ENCODE data around the gene FGGY. TPM values are rescaled to one million over a fixed set of nuclear protein-coding genes. Genes with fewer than 3 reads are reported as not detected.
"Not testable (repeated sequence)": the region's sequence is repeated elsewhere in the genome, so short reads cannot be mapped to it uniquely, and the experiment has no call there.

Gene FGGY
- total and polyA plus RNA-seq, 11 donors, result 7.2 to 42.9 (median 32.0) TPM

DNA sequence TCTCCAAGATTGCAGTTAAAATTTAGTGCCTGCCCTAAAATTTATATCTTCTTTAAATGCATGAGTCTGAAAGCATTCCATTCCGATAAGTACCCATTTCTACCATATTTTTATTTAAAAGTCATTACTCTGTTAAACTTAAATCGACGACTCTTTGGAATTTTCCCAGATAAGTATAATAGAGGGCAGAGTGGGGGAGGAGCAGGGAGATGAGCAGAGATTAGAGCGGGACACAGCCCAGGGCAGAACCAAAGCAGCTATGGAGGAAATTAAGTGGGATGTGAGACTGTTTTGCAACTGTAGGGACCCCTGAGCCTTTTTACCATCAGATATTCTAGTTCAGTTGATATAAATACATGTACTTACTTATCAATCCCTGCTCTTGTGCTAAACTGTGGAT, 257.9 kb downstream of the FGGY start:
- H3K9me3 ChIP-seq, result peaks cover 0 to 20% (median 4%) of the 10 kb centered on the region in 12 donors
- no peak for TF ChIP-seq POLR2A (IDR thresholded peaks at IDR 0.05)
- TF ChIP-seq, protein P1, sequence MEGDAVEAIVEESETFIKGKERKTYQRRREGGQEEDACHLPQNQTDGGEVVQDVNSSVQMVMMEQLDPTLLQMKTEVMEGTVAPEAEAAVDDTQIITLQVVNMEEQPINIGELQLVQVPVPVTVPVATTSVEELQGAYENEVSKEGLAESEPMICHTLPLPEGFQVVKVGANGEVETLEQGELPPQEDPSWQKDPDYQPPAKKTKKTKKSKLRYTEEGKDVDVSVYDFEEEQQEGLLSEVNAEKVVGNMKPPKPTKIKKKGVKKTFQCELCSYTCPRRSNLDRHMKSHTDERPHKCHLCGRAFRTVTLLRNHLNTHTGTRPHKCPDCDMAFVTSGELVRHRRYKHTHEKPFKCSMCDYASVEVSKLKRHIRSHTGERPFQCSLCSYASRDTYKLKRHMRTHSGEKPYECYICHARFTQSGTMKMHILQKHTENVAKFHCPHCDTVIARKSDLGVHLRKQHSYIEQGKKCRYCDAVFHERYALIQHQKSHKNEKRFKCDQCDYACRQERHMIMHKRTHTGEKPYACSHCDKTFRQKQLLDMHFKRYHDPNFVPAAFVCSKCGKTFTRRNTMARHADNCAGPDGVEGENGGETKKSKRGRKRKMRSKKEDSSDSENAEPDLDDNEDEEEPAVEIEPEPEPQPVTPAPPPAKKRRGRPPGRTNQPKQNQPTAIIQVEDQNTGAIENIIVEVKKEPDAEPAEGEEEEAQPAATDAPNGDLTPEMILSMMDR (IDR thresholded peaks at IDR 0.05), result no peak
- H3K36me3 ChIP-seq, result peaks cover 0 to 12% (median 0%) of the 10 kb centered on the region in 9 donors
- H3K4me3 ChIP-seq, result no peak overlapping the region
- intact Hi-C loops (cut with DNase I), result no loop called here
- peaks cover 0 to 11% (median 0%) of the 10 kb centered on the region in 12 donors for H3K4me1 ChIP-seq
- DNase-seq, result no peak
- 78 to 85% (median 82%) methylated on average over 4 of the region's 4 CpGs for WGBS, 4 donors
- H3K27me3 ChIP-seq, result no peaks in the 10 kb centered on the region
- no peak overlapping the region for H3K27ac ChIP-seq
- ATAC-seq, result no peak

GRCh38 chr1:59556398-59556797, 259.5 kb downstream of the FGGY start:
- DNase-seq (no peak), ATAC-seq (no peak)
- no peaks in the 10 kb centered on the region for H3K4me1 ChIP-seq
- 97 to 100% (median 98%) methylated on average over 1 of the region's 1 CpG for WGBS, 4 donors
- TF ChIP-seq POLR2A (IDR thresholded peaks at IDR 0.05), result no peak
- no peaks in the 10 kb centered on the region for H3K27me3 ChIP-seq
- no peak overlapping the region for H3K27ac ChIP-seq
- no peak overlapping the region for H3K4me3 ChIP-seq
- intact Hi-C loops (cut with DNase I), result no loop called here
- peaks cover 0 to 12% (median 0%) of the 10 kb centered on the region in 9 donors for H3K36me3 ChIP-seq
- H3K9me3 ChIP-seq, result peaks cover 0 to 20% (median 4%) of the 10 kb centered on the region in 12 donors

GRCh38 chr1:59556802-59557548, 260.1 kb downstream of the FGGY start:
- no peak for ATAC-seq
- Histone ChIP-seq H3K9me3 (peaks cover 0 to 20% (median 4%) of the 10 kb centered on the region in 12 donors), H3K27ac (no peak overlapping the region), H3K27me3 (no peaks in the 10 kb centered on the region), H3K36me3 (peaks cover 0 to 12% (median 0%) of the 10 kb centered on the region in 9 donors), H3K4me1 (no peaks in the 10 kb centered on the region), H3K4me3 (no peak overlapping the region)
- TF ChIP-seq, protein P1 (IDR thresholded peaks at IDR 0.05), result no peak
- TF ChIP-seq POLR2A (IDR thresholded peaks at IDR 0.05), result no peak
- no peak for DNase-seq
- intact Hi-C loops (cut with DNase I), result no loop called here
- WGBS, 4 donors, result 91 to 95% (median 92%) methylated on average over 8 of the region's 8 CpGs

DNA sequence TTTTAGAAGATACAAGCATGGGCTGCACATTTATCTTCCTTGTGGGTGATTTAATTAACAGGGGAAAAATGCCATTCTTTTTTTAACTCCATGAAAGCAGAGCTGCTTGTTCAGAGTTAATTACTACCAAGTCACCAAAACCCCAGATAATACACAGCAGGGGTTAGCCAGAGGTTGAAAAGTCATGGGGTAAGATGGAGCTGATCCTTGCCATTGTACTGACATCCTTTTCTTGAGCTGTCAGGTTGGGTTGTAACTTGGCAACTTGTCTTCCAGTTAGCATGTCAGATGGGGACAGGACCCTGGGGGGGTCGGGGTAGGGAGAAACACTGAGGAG, 260.6 kb downstream of the FGGY start:
- Histone ChIP-seq H3K4me3 (no peak overlapping the region), H3K27me3 (no peaks in the 10 kb centered on the region), H3K36me3 (peaks cover 0 to 12% (median 0%) of the 10 kb centered on the region in 9 donors), H3K27ac (no peak overlapping the region), H3K4me1 (no peaks in the 10 kb centered on the region), H3K9me3 (peaks cover 0 to 20% (median 4%) of the 10 kb centered on the region in 12 donors)
- no peak for TF ChIP-seq POLR2A (IDR thresholded peaks at IDR 0.05)
- TF ChIP-seq, protein P1 (IDR thresholded peaks at IDR 0.05), result no peak
- no peak for DNase-seq
- ATAC-seq, result no peak
- 71 to 96% (median 87%) methylated on average over 1 of the region's 1 CpG for WGBS, 4 donors
- intact Hi-C loops (cut with DNase I), result no loop called here

GRCh38 chr1:59558580-59558979, 261.7 kb downstream of the FGGY start:
- Histone ChIP-seq H3K36me3 (peaks cover 0 to 12% (median 0%) of the 10 kb centered on the region in 9 donors), H3K9me3 (peaks cover 0 to 20% (median 4%) of the 10 kb centered on the region in 12 donors)
- DNase-seq; H3K27ac ChIP-seq; H3K27me3 ChIP-seq; H3K4me1 ChIP-seq; H3K4me3 ChIP-seq; ATAC-seq; intact Hi-C loops (cut with DNase I): not testable (repeated sequence)
- 90 to 96% (median 93%) methylated on average over 3 of the region's 3 CpGs for WGBS, 4 donors
